HepG2 (cell line): ENCODE results near the gene KIAA0930. TPM values are rescaled to one million over a fixed set of nuclear protein-coding genes. Genes with fewer than 3 reads are reported as not detected.
A peak's percentile ranks its signal among the peaks of the same experiment; 100 is the strongest.

Experiments
- ATAD3A ChIP-seq: sonication (generic); formaldehyde crosslinking; IDR thresholded peaks from 2 replicates; pipeline ENCODE4 v1.4.0; 2020; ENCODE audit warnings: missing genetic modification reagents
- ATF7-NPFF ChIP-seq: sonication (generic); formaldehyde crosslinking; IDR thresholded peaks from 2 replicates; pipeline ENCODE4 v1.8.1; 2023; ENCODE audit warnings: mild to moderate bottlenecking, low read depth, missing genetic modification reagents, moderate library complexity
- GABPA ChIP-seq, 2 experiments: IDR thresholded peaks; 2 replicates each; pipeline ENCODE4 v1.6.1; 2011 to 2016; ENCODE audit warnings: low read depth in 2 of 2, low read length in 1 of 2, missing biosample characterization in 1 of 2, missing genetic modification characterization in 1 of 2
- GABPB1 ChIP-seq: IDR thresholded peaks from 2 replicates; pipeline ENCODE4 v1.6.1; 2016; ENCODE audit warnings: mild to moderate bottlenecking, missing genetic modification reagents, moderate library complexity, missing compliant biosample characterization
- HCFC1 ChIP-seq: fragments of 150-350 bp; IDR thresholded peaks from 2 replicates; pipeline ENCODE4 v1.6.1; 2014; ENCODE audit warnings: low read depth, low read length
- HOXA7 ChIP-seq: sonication (generic); formaldehyde crosslinking; IDR thresholded peaks from 2 replicates; pipeline ENCODE4 v1.8.1; 2022; ENCODE audit warnings: mild to moderate bottlenecking, missing genetic modification reagents, moderate library complexity
- PBX3 ChIP-seq: sonication (generic); formaldehyde crosslinking; IDR thresholded peaks from 2 replicates; pipeline ENCODE4 v1.8.1; 2023; ENCODE audit warnings: missing genetic modification reagents, inconsistent platforms, borderline replicate concordance
- POGZ ChIP-seq: sonication (generic); formaldehyde crosslinking; IDR thresholded peaks from 2 replicates; pipeline ENCODE4 v1.4.0; 2020; ENCODE audit warnings: mild to moderate bottlenecking, missing genetic modification reagents
- REXO4 ChIP-seq: sonication (generic); formaldehyde crosslinking; IDR thresholded peaks from 2 replicates; pipeline ENCODE4 v1.8.0; 2022; ENCODE audit warnings: missing genetic modification reagents, mild to moderate bottlenecking, borderline replicate concordance
- SMC3 ChIP-seq: IDR thresholded peaks from 2 replicates; pipeline ENCODE4 v1.6.1; 2011; ENCODE audit warnings: low read length, improper control_type of control experiment
- ZMAT3 ChIP-seq: sonication (generic); formaldehyde crosslinking; conservative IDR thresholded peaks from 2 replicates; pipeline ENCODE4 v1.7.0; 2021; ENCODE audit warnings: missing genetic modification reagents
- ZNF136 ChIP-seq: sonication (generic); formaldehyde crosslinking; IDR thresholded peaks from 2 replicates; pipeline ENCODE4 v1.8.1; 2022; ENCODE audit warnings: low read depth, mild to moderate bottlenecking, moderate library complexity, missing genetic modification reagents
- ZNF143 ChIP-seq: sonication (generic); formaldehyde crosslinking; IDR thresholded peaks from 2 replicates; pipeline ENCODE4 v1.4.0; 2020; ENCODE audit warnings: missing genetic modification reagents
- ZNF333 ChIP-seq: sonication (generic); formaldehyde crosslinking; IDR thresholded peaks from 2 replicates; pipeline ENCODE4 v1.4.0; 2020; ENCODE audit warnings: mild to moderate bottlenecking, missing genetic modification reagents, borderline replicate concordance
- ZNF567 ChIP-seq: sonication (generic); formaldehyde crosslinking; IDR thresholded peaks from 2 replicates; pipeline ENCODE4 v1.8.1; 2023; ENCODE audit warnings: mild to moderate bottlenecking, missing genetic modification reagents, borderline replicate concordance
- ZNF576 ChIP-seq: sonication (generic); formaldehyde crosslinking; IDR thresholded peaks from 2 replicates; pipeline ENCODE4 v1.4.0; 2020; ENCODE audit warnings: mild to moderate bottlenecking, missing genetic modification reagents
- ZNF7 ChIP-seq: IDR thresholded peaks from 2 replicates; pipeline ENCODE4 v1.6.1; 2016; ENCODE audit warnings: missing biosample characterization, missing genetic modification reagents
- polyA plus RNA-seq, 8 experiments: library from polyadenylated mRNA; depleted of rRNA in 3 of 8; stranded (reverse) in 7 of 8; unstranded in 1 of 8; fragments of >200 nt; fragmentation: Illumina TruSeq in 4 of 8; extraction: Trizol in 4 of 8; gene quantifications; 2 replicates each; pipeline versions ENCODE4 v1.2.1 to v1.2.3, GENCODE V29; 2011 to 2016; ENCODE audit warnings: low read depth in 4 of 8, missing spikeins in 1 of 8, mixed read lengths in 1 of 8; ENCODE audit not compliant: insufficient read depth in 1 of 8
- total RNA-seq, 5 experiments: library from RNA; depleted of rRNA; stranded (reverse); fragments of >200 nt; fragmentation: Illumina TruSeq; extraction: Trizol; gene quantifications; 2 replicates each; pipeline ENCODE4 v1.2.3, GENCODE V29; 2016; ENCODE audit warnings: low read depth in 1 of 5
- TF ChIP-seq, protein P1 (sequence below): IDR thresholded peaks from 2 replicates; pipeline ENCODE4 v1.6.1; 2016; ENCODE audit warnings: mild to moderate bottlenecking, missing biosample characterization, missing genetic modification reagents
- TF ChIP-seq, protein P2 (sequence below): IDR thresholded peaks from 2 replicates; pipeline ENCODE4 v1.6.1; 2016
- TF ChIP-seq, protein P3 (sequence below): sonication (generic); formaldehyde crosslinking; IDR thresholded peaks from 2 replicates; pipeline ENCODE4 v1.4.0; 2020; ENCODE audit warnings: missing genetic modification reagents

KIAA0930 gene
- total and polyA plus RNA-seq, 2 of the 13 experiments (the other 11 are each of a cell fraction or from before 2014, with no cell fraction given) = 27.0 to 38.2 TPM

GRCh38 chr22:45263463-45264269 lies 23.0 kb upstream of the KIAA0930 start (continued):
- TF ChIP-seq ZNF136 (CRISPR knock-in tag) = no peak
- TF ChIP-seq, protein P1, sequence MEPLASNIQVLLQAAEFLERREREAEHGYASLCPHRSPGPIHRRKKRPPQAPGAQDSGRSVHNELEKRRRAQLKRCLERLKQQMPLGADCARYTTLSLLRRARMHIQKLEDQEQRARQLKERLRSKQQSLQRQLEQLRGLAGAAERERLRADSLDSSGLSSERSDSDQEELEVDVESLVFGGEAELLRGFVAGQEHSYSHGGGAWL (CRISPR knock-in tag) = peak; percentile 93; the same call in 1 of the 2 replicates
- no peak for TF ChIP-seq HCFC1
- TF ChIP-seq POGZ (CRISPR knock-in tag) = no peak
- TF ChIP-seq, protein P2, sequence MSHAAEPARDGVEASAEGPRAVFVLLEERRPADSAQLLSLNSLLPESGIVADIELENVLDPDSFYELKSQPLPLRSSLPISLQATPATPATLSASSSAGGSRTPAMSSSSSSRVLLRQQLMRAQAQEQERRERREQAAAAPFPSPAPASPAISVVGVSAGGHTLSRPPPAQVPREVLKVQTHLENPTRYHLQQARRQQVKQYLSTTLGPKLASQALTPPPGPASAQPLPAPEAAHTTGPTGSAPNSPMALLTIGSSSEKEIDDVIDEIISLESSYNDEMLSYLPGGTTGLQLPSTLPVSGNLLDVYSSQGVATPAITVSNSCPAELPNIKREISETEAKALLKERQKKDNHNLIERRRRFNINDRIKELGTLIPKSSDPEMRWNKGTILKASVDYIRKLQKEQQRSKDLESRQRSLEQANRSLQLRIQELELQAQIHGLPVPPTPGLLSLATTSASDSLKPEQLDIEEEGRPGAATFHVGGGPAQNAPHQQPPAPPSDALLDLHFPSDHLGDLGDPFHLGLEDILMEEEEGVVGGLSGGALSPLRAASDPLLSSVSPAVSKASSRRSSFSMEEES (CRISPR knock-in tag) = peak; percentile 87
- TF ChIP-seq ZNF567 (CRISPR knock-in tag) = peak; percentile 53; the same call in 1 of the 2 replicates
- TF ChIP-seq GABPB1 (CRISPR knock-in tag) = peak; percentile 91
- TF ChIP-seq, protein P3, sequence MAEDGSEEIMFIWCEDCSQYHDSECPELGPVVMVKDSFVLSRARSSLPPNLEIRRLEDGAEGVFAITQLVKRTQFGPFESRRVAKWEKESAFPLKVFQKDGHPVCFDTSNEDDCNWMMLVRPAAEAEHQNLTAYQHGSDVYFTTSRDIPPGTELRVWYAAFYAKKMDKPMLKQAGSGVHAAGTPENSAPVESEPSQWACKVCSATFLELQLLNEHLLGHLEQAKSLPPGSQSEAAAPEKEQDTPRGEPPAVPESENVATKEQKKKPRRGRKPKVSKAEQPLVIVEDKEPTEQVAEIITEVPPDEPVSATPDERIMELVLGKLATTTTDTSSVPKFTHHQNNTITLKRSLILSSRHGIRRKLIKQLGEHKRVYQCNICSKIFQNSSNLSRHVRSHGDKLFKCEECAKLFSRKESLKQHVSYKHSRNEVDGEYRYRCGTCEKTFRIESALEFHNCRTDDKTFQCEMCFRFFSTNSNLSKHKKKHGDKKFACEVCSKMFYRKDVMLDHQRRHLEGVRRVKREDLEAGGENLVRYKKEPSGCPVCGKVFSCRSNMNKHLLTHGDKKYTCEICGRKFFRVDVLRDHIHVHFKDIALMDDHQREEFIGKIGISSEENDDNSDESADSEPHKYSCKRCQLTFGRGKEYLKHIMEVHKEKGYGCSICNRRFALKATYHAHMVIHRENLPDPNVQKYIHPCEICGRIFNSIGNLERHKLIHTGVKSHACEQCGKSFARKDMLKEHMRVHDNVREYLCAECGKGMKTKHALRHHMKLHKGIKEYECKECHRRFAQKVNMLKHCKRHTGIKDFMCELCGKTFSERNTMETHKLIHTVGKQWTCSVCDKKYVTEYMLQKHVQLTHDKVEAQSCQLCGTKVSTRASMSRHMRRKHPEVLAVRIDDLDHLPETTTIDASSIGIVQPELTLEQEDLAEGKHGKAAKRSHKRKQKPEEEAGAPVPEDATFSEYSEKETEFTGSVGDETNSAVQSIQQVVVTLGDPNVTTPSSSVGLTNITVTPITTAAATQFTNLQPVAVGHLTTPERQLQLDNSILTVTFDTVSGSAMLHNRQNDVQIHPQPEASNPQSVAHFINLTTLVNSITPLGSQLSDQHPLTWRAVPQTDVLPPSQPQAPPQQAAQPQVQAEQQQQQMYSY (CRISPR knock-in tag) = no peak
- TF ChIP-seq REXO4 = no peak
- peak; percentile 95 for TF ChIP-seq ZMAT3
- TF ChIP-seq ATF7-NPFF = peak; percentile 36; the same call in 1 of the 2 replicates
- no peak for TF ChIP-seq PBX3
- no peak for TF ChIP-seq ATAD3A (CRISPR knock-in tag)
- no peak for TF ChIP-seq ZNF7 (CRISPR knock-in tag)
- TF ChIP-seq ZNF333 (CRISPR knock-in tag) = no peak
- TF ChIP-seq GABPA (IDR thresholded peaks at IDR 0.05; ENCODE audit: low read depth, low read length) = no peak
- TF ChIP-seq GABPA (CRISPR knock-in tag; IDR thresholded peaks at IDR 0.05; ENCODE audit: low read depth) = peak; percentile 74
- TF ChIP-seq HOXA7 = no peak
- no peak for TF ChIP-seq ZNF576 (CRISPR knock-in tag)
- peak; percentile 63 for TF ChIP-seq SMC3
- no peak for TF ChIP-seq ZNF143
